KOPT-K1 (cell line): ENCODE results near the gene FILIP1.

Experiments used
- H3K27ac ChIP-seq: fragments of 200-600 bp; sonication (generic); 2 replicates; pipeline ENCODE4 v1.5.1; 2016; ENCODE audit warnings: antibody characterized with exemption, mild to moderate bottlenecking, low read depth, low read length; ENCODE audit not compliant: poor library complexity, severe bottlenecking
- H3K36me3 ChIP-seq: fragments of 200-600 bp; sonication (generic); 2 replicates; pipeline ENCODE4 v1.5.1; 2017; ENCODE audit warnings: antibody characterized with exemption, mild to moderate bottlenecking, low read length, moderate library complexity; ENCODE audit not compliant: insufficient read depth
- H3K9me3 ChIP-seq: fragments of 200-600 bp; sonication (generic); 2 replicates; pipeline ENCODE4 v1.5.1; 2017; ENCODE audit warnings: antibody characterized with exemption, low read length, mild to moderate bottlenecking; ENCODE audit not compliant: insufficient read depth, poor library complexity, severe bottlenecking

FILIP1 gene

DNA sequence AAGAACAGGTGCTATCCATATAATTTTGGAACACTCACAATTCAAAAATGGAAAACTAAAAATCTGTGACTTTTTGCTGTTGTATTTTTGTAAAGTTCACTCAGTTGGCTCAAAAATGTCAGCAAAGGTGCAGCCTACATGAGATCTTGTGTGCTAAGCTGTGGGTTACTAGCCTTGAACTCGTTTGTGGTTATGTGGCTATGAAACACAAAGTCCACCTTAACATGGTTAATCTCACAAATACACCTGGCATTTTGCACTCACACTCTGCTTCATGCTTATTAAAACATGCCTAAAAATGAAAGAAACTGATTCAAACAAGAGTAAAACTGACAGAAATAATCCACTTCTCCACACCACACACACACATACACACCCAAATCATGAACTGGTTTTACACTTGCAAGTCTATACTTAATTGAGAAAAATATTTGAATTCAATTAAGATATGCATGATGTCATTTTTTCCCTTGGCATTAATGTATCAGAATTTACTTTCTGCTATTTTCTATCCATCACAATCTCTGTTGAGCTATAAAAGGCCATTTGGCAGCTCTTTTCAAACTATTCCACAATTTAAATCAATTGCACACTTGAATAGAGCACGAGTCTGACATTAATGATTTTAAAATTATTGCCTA lies 186.1 kb downstream of the FILIP1 start:
- Histone ChIP-seq H3K36me3 (no peaks in the 10 kb centered on the region), H3K27ac (no peak overlapping the region), H3K9me3 (no peaks in the 10 kb centered on the region)

DNA sequence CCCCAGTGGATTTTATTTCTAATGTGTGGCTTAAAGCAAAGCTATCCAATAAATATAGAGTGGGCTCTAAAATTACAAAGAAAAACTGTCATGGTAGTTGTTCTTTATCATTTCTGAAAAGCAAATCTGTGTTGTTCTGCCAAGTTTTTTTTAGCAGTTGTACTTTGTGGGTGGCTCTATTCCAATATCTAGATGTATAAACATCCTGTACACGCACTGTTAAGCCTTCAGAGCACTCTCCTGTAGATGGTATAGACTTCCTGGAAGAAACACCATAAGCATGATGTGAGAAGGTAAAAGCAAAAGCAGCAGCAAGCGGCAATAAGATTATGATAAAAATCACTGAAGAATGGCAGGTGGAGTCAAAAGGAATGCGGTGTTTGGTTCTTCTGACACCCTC lies 187.5 kb downstream of the FILIP1 start:
- Histone ChIP-seq H3K27ac (no peak overlapping the region), H3K36me3 (no peaks in the 10 kb centered on the region)

DNA sequence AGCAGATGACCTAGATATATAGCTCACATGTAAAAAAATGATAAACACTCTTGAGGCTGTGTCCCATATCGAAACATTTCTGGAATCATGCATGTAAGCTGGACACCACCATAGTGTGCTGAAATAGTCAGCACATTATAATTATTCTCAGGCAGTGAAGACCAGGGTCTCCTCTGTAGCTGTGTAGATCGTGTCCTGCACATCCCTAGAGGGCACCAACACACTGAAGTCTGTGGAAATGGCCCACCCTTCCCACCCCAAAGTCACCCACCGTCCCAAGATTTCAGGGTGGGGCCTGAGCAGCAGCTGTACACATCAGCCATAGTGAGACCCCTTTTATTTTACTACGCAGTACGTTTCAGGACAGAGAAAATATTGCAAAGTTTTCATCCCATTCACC lies 188.0 kb downstream of the FILIP1 start:
- H3K9me3 ChIP-seq: no peaks in the 10 kb centered on the region
- H3K36me3 ChIP-seq: no peaks in the 10 kb centered on the region
- no peak overlapping the region for H3K27ac ChIP-seq

More for the DNA sequence above, 187.5 kb downstream of the FILIP1 start:
- H3K9me3 ChIP-seq: no peaks in the 10 kb centered on the region

DNA sequence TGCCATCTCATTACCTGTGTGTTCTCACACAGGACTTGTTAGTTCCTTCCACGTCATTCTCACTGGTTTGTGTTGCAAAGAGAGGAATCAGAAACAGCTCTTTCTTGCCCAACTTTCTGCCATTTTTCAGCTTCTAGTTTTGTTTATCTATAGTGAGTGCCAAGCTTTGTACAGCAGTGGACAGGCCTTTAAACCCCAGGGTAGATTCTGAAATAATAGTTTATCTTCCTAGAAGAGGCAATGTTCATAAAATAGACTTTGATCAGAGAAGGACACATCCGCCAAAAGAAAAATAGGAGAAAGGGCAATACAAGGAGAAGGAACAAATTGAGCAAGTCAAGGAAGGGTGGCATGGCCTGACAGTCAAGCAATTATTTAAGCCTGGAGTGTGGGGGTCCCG lies 191.3 kb downstream of the FILIP1 start:
- no peaks in the 10 kb centered on the region for H3K36me3 ChIP-seq
- H3K27ac ChIP-seq: no peak overlapping the region
- no peaks in the 10 kb centered on the region for H3K9me3 ChIP-seq

DNA sequence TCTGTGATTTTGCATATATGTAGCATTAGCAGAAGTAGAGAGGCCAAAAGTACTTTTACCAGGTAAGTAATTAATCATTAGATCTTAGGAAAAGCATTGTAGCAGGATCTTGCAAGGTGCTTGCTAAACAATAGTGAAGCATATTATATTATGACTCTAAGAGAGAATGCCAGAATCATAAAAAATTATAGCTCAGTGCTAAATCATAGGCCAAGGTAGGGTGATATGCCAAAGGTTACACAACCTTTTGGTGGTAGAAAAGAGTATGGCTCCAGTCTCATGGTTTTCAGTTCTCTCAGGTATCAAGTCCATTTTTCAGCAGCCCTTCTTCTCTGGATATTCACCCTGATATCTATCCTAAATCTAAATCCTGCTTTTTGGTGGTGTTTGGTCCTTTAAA lies 192.1 kb downstream of the FILIP1 start:
- H3K9me3 ChIP-seq: no peaks in the 10 kb centered on the region
- H3K27ac ChIP-seq: no peak overlapping the region
- H3K36me3 ChIP-seq: no peaks in the 10 kb centered on the region

DNA sequence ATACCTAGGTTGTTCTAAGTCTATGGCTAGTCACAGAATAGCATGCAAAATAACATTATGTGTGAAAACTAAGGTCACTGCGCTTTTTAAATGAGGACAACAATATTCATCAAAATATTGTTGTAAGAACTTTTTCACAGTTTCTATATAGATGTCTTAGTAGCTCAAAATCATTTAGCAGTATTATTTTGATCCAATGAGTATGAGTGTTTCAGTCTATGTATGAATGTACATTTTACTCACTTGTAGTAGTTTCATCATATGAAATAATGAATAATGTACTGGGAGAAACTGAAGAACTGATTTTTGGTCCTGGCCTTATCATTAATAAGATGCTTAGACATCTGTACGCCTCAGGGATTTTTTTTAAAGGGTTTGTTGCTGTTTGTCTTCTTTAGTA lies 192.5 kb downstream of the FILIP1 start:
- H3K9me3 ChIP-seq: no peaks in the 10 kb centered on the region
- H3K27ac ChIP-seq: no peak overlapping the region
- no peaks in the 10 kb centered on the region for H3K36me3 ChIP-seq

DNA sequence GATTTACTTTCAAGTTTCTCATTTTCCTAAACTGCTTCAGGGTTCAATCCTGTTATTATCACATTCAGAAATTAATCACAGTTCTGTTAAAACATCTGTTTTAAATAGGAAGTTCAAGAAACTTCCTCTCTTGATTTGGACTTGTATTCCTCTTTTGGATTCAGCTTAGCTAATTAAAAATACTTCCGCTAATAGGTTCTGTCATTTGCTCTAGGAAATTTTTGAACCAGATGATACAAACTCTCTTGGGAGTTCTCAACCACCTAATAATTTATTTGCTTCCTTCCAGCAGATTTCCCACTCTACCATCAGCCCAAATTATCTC lies 193.1 kb downstream of the FILIP1 start:
- Histone ChIP-seq H3K27ac (no peak overlapping the region), H3K36me3 (no peaks in the 10 kb centered on the region), H3K9me3 (no peaks in the 10 kb centered on the region)

DNA sequence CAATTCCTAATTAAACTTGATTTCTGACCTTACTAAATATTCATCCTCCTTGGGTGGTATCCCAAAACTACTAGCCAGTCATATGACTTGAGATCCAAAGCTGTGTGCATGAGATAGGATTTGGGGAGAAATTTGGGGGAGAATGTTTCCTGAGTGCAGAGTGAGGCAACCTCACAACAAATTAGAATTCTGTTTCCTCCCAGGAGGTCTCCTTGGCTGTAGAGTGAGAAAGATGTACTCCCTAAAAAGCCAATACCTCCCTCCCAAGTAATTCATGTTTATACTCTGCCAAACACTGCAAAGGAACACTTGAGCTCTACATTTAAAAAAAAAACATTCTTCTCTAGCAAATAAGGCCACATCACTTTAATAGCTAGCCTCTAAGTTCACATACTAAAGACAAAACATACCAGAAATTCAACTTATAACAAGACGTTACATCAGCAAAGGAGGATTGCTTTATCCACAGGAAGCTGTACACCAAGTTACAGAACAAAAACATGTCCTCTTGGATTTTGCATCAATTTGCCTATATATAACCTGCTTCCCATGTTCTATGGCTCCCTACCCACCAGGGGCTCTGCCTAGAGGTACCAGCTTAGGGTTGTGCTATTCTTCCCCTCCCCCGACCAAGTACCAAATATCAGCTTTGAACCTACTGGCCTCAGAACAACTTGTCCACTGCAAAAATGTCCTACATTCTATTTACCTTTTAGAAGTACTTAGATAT lies 193.6 kb downstream of the FILIP1 start:
- Histone ChIP-seq H3K27ac (no peak overlapping the region), H3K9me3 (no peaks in the 10 kb centered on the region), H3K36me3 (no peaks in the 10 kb centered on the region)

DNA sequence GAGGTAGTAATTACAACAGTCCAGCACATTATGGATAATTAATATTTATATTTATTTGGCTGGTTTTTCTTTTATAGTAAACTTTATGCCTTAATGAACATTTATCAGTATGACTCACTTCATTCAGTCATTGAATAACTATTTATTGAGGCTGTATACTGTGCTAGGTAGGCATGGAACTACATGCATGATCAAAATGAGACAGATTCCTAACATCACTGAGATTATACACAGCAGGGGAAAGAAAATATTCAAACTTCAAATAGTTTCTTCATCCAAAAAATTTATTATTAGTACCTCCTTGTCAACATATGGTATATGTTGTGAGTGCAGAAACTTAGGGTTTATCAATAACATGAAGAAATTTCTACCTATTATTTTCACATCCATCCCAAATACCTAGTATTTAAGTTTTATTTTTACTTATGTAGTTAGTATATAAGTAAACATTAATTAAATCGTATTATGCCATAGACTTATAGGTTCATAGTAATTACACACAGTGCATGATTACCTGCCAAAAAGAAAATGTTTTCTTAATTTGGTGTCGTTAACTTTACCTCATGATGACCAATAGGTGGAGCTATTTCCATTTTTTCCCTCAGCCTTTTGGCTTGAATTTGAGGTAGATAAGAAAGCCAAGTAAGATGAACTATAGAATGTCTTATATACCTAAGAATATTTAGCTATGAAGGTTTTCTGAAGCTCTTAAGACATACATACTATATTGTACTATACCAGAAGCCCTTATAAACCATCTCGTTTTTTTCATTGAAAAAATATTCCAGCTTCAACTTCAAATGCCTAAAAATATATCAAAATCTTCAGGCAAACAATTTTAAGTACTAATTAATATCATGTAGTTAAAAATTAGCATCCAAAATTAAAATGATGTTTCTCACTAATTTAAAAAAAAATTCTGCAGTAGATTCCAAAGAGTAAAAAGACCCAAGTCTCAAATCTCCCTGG lies 196.5 kb downstream of the FILIP1 start:
- H3K36me3 ChIP-seq: no peaks in the 10 kb centered on the region
- H3K9me3 ChIP-seq: no peaks in the 10 kb centered on the region
- H3K27ac ChIP-seq: no peak overlapping the region

DNA sequence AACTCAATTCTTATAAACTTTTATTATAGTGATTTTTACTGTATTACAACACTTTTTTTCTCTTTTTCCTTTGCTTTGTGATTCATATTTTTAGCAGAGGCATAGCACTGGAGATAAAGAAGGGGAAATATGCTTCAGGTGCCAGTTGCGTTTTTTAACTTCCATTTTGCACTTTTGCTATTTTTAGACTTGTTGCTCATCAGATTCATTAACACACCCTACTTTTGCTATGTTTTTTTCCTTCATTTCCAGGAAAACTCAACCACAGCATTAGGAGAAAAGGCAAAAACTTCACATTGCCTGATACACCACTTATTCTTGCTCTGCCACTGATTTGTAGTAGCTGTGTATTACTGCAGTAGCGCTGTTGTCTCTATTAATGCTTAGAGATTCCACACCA lies 201.0 kb downstream of the FILIP1 start:
- Histone ChIP-seq H3K27ac (no peak overlapping the region), H3K36me3 (no peaks in the 10 kb centered on the region), H3K9me3 (no peaks in the 10 kb centered on the region)

DNA sequence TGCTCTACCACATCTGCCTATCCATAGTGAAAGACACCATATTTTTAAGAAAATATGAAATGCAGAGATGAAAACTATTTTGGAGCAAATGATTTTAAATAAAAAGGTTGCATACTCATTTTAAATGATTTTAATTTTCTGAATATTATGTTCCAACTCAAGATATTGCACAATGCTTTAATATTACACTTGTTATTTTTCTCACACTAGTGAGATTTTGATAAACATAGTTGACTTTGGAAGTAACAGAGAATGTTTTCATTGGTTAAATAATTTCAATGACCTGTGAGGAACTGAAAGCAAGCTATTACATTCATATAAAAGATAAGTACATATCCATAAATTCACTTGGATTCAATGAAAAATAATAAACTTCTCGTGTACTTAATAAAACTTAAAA lies 201.9 kb downstream of the FILIP1 start:
- Histone ChIP-seq H3K27ac (no peak overlapping the region), H3K36me3 (no peaks in the 10 kb centered on the region), H3K9me3 (no peaks in the 10 kb centered on the region)

DNA sequence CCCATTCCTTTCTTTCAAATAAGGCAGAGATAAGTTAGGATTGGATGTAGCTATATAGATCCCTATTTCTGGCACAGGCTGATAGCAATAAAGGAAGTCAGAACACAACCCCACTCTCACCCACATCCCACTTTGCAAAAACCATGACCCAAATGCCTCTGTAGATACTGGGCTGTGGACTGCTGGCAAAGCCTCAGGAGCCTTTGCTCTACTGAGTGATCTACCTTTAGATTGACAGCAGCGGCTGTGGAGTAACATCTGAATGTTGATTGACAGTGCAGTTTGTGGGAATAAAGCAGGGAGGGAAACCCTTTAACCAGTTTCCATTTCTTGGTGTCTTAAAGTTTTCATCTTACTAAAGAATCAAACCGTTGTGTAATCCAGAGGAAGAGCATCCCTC lies 202.3 kb downstream of the FILIP1 start:
- H3K9me3 ChIP-seq: no peaks in the 10 kb centered on the region
- no peaks in the 10 kb centered on the region for H3K36me3 ChIP-seq
- H3K27ac ChIP-seq: no peak overlapping the region

DNA sequence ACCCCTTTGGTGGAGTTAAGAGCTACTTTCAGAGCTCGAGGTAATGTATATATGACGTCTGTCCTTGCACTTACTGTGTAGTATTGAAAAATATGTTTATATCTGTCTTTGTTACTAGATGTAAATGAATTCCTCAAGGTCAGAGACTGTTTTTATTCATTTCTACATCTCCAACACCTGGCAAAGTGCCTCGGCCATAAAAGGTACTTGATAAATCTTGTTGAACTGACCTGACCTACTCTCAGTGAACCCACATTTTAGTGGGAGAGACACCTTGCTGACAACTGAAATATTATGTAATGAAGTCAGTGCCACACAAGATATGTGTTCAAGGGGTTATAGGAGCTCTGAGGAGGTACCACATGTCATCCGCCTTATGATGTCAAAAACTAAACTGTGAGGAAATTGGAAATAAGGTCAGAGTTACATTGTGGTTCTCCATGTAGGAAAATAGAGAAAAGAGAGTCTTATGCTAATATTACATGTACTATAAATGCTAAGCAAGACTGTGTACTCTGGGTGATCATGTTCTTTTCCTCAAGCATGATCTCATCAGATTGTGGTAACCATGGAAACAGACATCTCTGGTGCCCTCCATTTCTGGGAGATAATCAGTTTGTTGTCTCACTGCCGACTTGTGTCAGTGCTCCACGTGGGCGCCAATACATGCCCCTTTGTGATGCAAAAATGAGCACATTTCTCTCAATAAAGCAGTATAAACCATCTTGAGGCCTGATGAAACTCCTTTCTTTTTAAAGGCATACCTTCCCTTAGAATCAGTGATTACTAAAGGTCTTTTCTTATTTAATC lies 203.3 kb downstream of the FILIP1 start:
- Histone ChIP-seq H3K36me3 (no peaks in the 10 kb centered on the region), H3K27ac (no peak overlapping the region), H3K9me3 (no peaks in the 10 kb centered on the region)

DNA sequence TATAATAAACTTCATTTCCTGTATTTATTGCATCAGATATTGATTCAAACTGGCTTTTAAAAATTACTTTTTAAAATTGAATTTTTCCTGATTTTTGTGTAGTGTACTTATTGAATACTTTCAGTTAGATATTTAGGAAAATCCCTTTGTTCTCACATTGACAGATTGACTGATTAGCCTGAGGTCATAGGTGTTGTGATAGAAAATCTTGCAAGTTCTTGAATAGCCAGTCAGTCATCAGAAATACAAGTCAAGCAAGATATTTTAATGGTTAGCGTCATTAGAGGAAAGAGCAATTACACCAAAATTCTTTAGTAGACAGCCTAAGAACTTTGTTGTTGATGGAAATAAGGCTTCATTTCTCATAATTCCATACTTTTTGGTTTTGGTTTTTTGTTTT lies 205.6 kb downstream of the FILIP1 start:
- no peak overlapping the region for H3K27ac ChIP-seq
- no peaks in the 10 kb centered on the region for H3K36me3 ChIP-seq
- no peaks in the 10 kb centered on the region for H3K9me3 ChIP-seq

DNA sequence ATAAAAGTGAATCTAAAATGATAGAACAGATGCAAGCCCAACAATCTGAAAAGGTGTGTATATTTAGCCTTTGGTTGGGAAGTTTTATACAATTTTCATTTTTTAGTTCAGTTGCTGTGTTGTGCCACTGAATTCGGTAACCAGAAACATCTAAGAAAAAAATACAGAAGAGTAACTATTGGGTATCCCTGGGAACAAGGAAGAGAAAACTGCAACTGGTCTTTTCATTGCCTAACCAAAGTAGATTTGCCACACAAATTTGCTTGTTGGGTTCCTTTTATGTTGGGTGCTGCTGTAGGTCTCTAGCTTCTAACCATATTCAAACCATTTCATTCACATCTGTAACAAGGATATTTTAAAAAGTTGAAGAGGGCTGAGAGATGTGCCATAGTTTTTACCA lies 206.2 kb downstream of the FILIP1 start:
- H3K36me3 ChIP-seq: no peaks in the 10 kb centered on the region
- no peaks in the 10 kb centered on the region for H3K9me3 ChIP-seq
- H3K27ac ChIP-seq: no peak overlapping the region
